IMR-90 (cell line): ENCODE results near the gene VMAC. TPM values are rescaled to one million over a fixed set of nuclear protein-coding genes. Genes with fewer than 3 reads are reported as not detected.

ENCODE experiments used
- ATAC-seq: fragments of 200-7000 bp; cut with Tn5 transposase; 2 replicates; pipeline ENCODE4 v1.9.1; 2020; ENCODE audit warnings: low read depth, mild to moderate bottlenecking, moderate library complexity
- BruUV-seq: library from RNA; stranded (reverse); fragments of 400-500 nt; replicated peaks from 2 replicates; lab custom pipeline; 2021; lab: Mats Ljungman, UMichigan
- CTCF ChIA-PET: fragments of 300-600 bp; formaldehyde crosslinking; extraction: SDS; loops from one replicate; lab custom pipeline; 2021; ENCODE audit warnings: antibody characterized with exemption; lab: Yijun Ruan, JAX
- POLR2A ChIA-PET: fragments of 300-600 bp; sonication (Branson Sonifier 250); formaldehyde crosslinking; loops from one replicate; lab custom pipeline; 2022; ENCODE audit warnings: antibody characterized with exemption; ENCODE audit not compliant: unreplicated experiment; lab: Charles Lee
- DNase-seq: peaks from one replicate; pipeline ENCODE4 v3.0.0; 2013
- H2AFZ ChIP-seq: replicated peaks from 2 replicates; pipeline ENCODE3; 2013; ENCODE audit warnings: low read length, mild to moderate bottlenecking; ENCODE audit not compliant: poor library complexity
- H2AK5ac ChIP-seq: 2 replicates; pipeline ENCODE4 v1.6.1; 2013; ENCODE audit warnings: low read depth, low read length, inconsistent platforms
- H2AK9ac ChIP-seq: replicated peaks from 2 replicates; pipeline ENCODE3; 2013; ENCODE audit warnings: mild to moderate bottlenecking, low read depth, low read length, moderate library complexity; ENCODE audit not compliant: poor library complexity
- H2BK120ac ChIP-seq: 2 replicates; pipeline ENCODE4 v1.6.1; 2013; ENCODE audit warnings: low read depth, low read length, inconsistent platforms
- H2BK15ac ChIP-seq: 3 replicates; pipeline ENCODE4 v1.6.1; 2013; ENCODE audit warnings: low read depth, low read length, inconsistent platforms
- H2BK20ac ChIP-seq: 2 replicates; pipeline ENCODE4 v1.6.1; 2013; ENCODE audit warnings: low read depth, mild to moderate bottlenecking, inconsistent platforms, low read length, moderate library complexity
- H2BK5ac ChIP-seq: 2 replicates; pipeline ENCODE4 v1.6.1; 2013; ENCODE audit warnings: mild to moderate bottlenecking, low read depth, low read length, inconsistent platforms; ENCODE audit not compliant: poor library complexity, severe bottlenecking
- H3K14ac ChIP-seq: replicated peaks from 2 replicates; pipeline ENCODE4 v1.6.1; 2013; ENCODE audit warnings: low read depth, low read length, inconsistent platforms
- H3K18ac ChIP-seq: 2 replicates; pipeline ENCODE4 v1.6.1; 2013; ENCODE audit warnings: low read depth, low read length, control low read depth
- H3K23ac ChIP-seq: 2 replicates; pipeline ENCODE4 v1.6.1; 2013; ENCODE audit warnings: low read depth, low read length, inconsistent platforms
- H3K27ac ChIP-seq: 2 replicates; pipeline ENCODE4 v1.5.1; 2013; ENCODE audit warnings: mild to moderate bottlenecking, control low read depth, low read length; ENCODE audit not compliant: insufficient read depth
- H3K27me3 ChIP-seq: 2 replicates; pipeline ENCODE4 v1.6.1; 2013; ENCODE audit warnings: low read length; ENCODE audit not compliant: control insufficient read depth, insufficient read depth
- H3K36me3 ChIP-seq: 2 replicates; pipeline ENCODE4 v1.6.1; 2013; ENCODE audit warnings: low read length, mixed read lengths; ENCODE audit not compliant: control insufficient read depth, insufficient read depth
- H3K4ac ChIP-seq: 2 replicates; pipeline ENCODE4 v1.6.1; 2013; ENCODE audit warnings: low read depth, low read length, inconsistent platforms
- H3K4me1 ChIP-seq: 2 replicates; pipeline ENCODE4 v1.6.1; 2013; ENCODE audit warnings: low read length, mixed read lengths; ENCODE audit not compliant: control insufficient read depth, insufficient read depth
- H3K4me2 ChIP-seq: 2 replicates; pipeline ENCODE4 v1.6.1; 2013; ENCODE audit warnings: low read depth, mild to moderate bottlenecking, control low read depth, low read length, moderate library complexity
- H3K4me3 ChIP-seq: 2 replicates; pipeline ENCODE4 v1.5.1; 2013; ENCODE audit warnings: low read depth, mild to moderate bottlenecking, control low read depth, low read length, moderate library complexity; ENCODE audit not compliant: insufficient read depth
- H3K56ac ChIP-seq: 2 replicates; pipeline ENCODE4 v1.6.1; 2013; ENCODE audit warnings: low read length, inconsistent platforms; ENCODE audit not compliant: insufficient read depth; ENCODE audit errors: extremely low read depth
- H3K79me1 ChIP-seq, 2 experiments: 2 replicates each; pipeline ENCODE4 v1.6.1; 2013; ENCODE audit warnings: low read length in 2 of 2, inconsistent platforms in 1 of 2, low read depth in 1 of 2
- H3K9ac ChIP-seq: 2 replicates; pipeline ENCODE4 v1.6.1; 2013; ENCODE audit warnings: low read depth, low read length, control low read depth
- H3K9me1 ChIP-seq: 2 replicates; pipeline ENCODE4 v1.6.1; 2013; ENCODE audit warnings: low read length, inconsistent platforms; ENCODE audit not compliant: insufficient read depth
- H3K9me3 ChIP-seq: 2 replicates; pipeline ENCODE4 v1.6.1; 2013; ENCODE audit warnings: low read length; ENCODE audit not compliant: control insufficient read depth, insufficient read depth
- H4K20me1 ChIP-seq: 2 replicates; pipeline ENCODE4 v1.6.1; 2013; ENCODE audit warnings: low read length, inconsistent platforms; ENCODE audit not compliant: insufficient read depth
- H4K5ac ChIP-seq: 2 replicates; pipeline ENCODE4 v1.6.1; 2013; ENCODE audit warnings: mild to moderate bottlenecking, low read depth, low read length, control low read depth
- H4K8ac ChIP-seq, 2 experiments: 2 replicates each; pipeline ENCODE4 v1.6.1; 2013; ENCODE audit warnings: low read depth in 2 of 2, low read length in 2 of 2, control low read depth in 1 of 2, inconsistent platforms in 1 of 2
- H4K91ac ChIP-seq: 2 replicates; pipeline ENCODE4 v1.6.1; 2013; ENCODE audit warnings: low read depth, low read length, inconsistent platforms; ENCODE audit not compliant: insufficient read depth
- BHLHE40 ChIP-seq: fragments of 150-350 bp; IDR thresholded peaks from 2 replicates; pipeline ENCODE4 v1.6.1; 2016; ENCODE audit warnings: mild to moderate bottlenecking, low read depth, low read length
- CEBPB ChIP-seq: IDR thresholded peaks from 2 replicates; pipeline ENCODE4 v1.6.1; 2012; ENCODE audit warnings: low read depth, low read length, improper control_type of control experiment
- CHD1 ChIP-seq: IDR thresholded peaks from 2 replicates; pipeline ENCODE4 v1.6.1; 2012; ENCODE audit warnings: low read depth, low read length, improper control_type of control experiment
- CTCF ChIP-seq: conservative IDR thresholded peaks from 2 replicates; pipeline ENCODE4 v1.5.1; 2012; ENCODE audit warnings: mild to moderate bottlenecking, low read depth, low read length, improper control_type of control experiment
- FOS ChIP-seq: fragments of 150-350 bp; IDR thresholded peaks from 2 replicates; pipeline ENCODE4 v1.6.1; 2016; ENCODE audit warnings: low read depth, low read length
- MAFK ChIP-seq: IDR thresholded peaks from 2 replicates; pipeline ENCODE4 v1.6.1; 2012; ENCODE audit warnings: low read depth, low read length, improper control_type of control experiment
- MAZ ChIP-seq: IDR thresholded peaks from 2 replicates; pipeline ENCODE4 v1.6.1; 2012; ENCODE audit warnings: low read depth, mild to moderate bottlenecking, low read length, improper control_type of control experiment, moderate library complexity, borderline replicate concordance
- MXI1 ChIP-seq: IDR thresholded peaks from 2 replicates; pipeline ENCODE4 v1.6.1; 2012; ENCODE audit warnings: low read depth, mild to moderate bottlenecking, low read length, moderate library complexity, borderline replicate concordance
- NFE2L2 ChIP-seq: fragments of 150-350 bp; IDR thresholded peaks from 2 replicates; pipeline ENCODE4 v1.6.1; 2016; ENCODE audit warnings: low read depth, mild to moderate bottlenecking, low read length
- POLR2A ChIP-seq: IDR thresholded peaks from 2 replicates; pipeline ENCODE4 v1.6.1; 2012; ENCODE audit warnings: mild to moderate bottlenecking, low read depth, low read length
- RAD21 ChIP-seq: IDR thresholded peaks from 2 replicates; pipeline ENCODE4 v1.6.1; 2012; ENCODE audit warnings: low read length, improper control_type of control experiment
- RCOR1 ChIP-seq: IDR thresholded peaks from 2 replicates; pipeline ENCODE4 v1.6.1; 2012; ENCODE audit warnings: mild to moderate bottlenecking, low read length, improper control_type of control experiment; ENCODE audit not compliant: insufficient replicate concordance
- RFX5 ChIP-seq: IDR thresholded peaks from 2 replicates; pipeline ENCODE4 v1.8.0; 2012; ENCODE audit warnings: low read depth, mild to moderate bottlenecking, low read length, moderate library complexity
- SMC3 ChIP-seq: fragments of 150-350 bp; IDR thresholded peaks from 2 replicates; pipeline ENCODE4 v1.6.1; 2016; ENCODE audit warnings: low read depth, mild to moderate bottlenecking, antibody characterized with exemption, low read length, moderate library complexity
- whole genome bisulfite sequencing, 2 experiments: methylation state at CpG; one replicate each; pipeline versions ENCODE4 v1.1.5 to v1.1.7; 2013; ENCODE audit warnings: missing lambda C conversion rate in 2 of 2; ENCODE audit not compliant: insufficient read length in 1 of 2; ENCODE audit errors: extremely low coverage in 2 of 2; 5-methylcytosine and 5-hydroxymethylcytosine counted together
- dilution Hi-C: fragments of 300-500 bp; cut with HindIII; formaldehyde crosslinking; loops from one replicate; pipeline ENCODE4 v1.14.3; 2018; ENCODE audit warnings: low sequenced_read_pairs; ENCODE audit not compliant: unreplicated experiment
- in situ Hi-C: fragments of 300-500 bp; cut with MboI; formaldehyde crosslinking; loops from 3 replicates; pipeline ENCODE4 v1.14.3; 2019; ENCODE audit warnings: low sequenced_read_pairs, inconsistent platforms, mixed read lengths
- intact Hi-C: fragments of 100-400 bp; cut with micrococcal nuclease; formaldehyde crosslinking; loops from 2 replicates; pipeline ENCODE4 v1.10.0; 2022
- polyA plus RNA-seq, 3 experiments: library from polyadenylated mRNA; depleted of rRNA; stranded (reverse); fragments of >200 nt; gene quantifications; 2 replicates each; pipeline ENCODE4 v1.2.3, GENCODE V29; 2012; ENCODE audit warnings: low replicate concordance in 1 of 3
- total RNA-seq: library from RNA; depleted of rRNA; stranded (reverse); fragments of >200 nt; gene quantifications from 2 replicates; pipeline ENCODE4 v1.2.3, GENCODE V29; 2012
- TF ChIP-seq, protein P1 (sequence below): fragments of 150-350 bp; IDR thresholded peaks from 2 replicates; pipeline ENCODE4 v1.6.1; 2016; ENCODE audit warnings: low read depth, mild to moderate bottlenecking, low read length, moderate library complexity, borderline replicate concordance
- TF ChIP-seq, protein P2 (sequence below): fragments of 150-350 bp; IDR thresholded peaks from 2 replicates; pipeline ENCODE4 v1.6.1; 2017; ENCODE audit warnings: mild to moderate bottlenecking, antibody characterized with exemption, low read length, low read depth

VMAC gene
- total and polyA plus RNA-seq, 2 of the 4 experiments (the other 2 are of a cell fraction), result 1.4 to 3.1 TPM

- no peaks in the 10 kb centered on the region for H3K36me3 ChIP-seq
- H4K8ac ChIP-seq, result no peak overlapping the region
- H3K18ac ChIP-seq, result no peak overlapping the region
- no peaks in the 10 kb centered on the region; the same call in 1 of the 2 replicates for H3K4me1 ChIP-seq
- H2BK15ac ChIP-seq, result no peak overlapping the region
- no peak overlapping the region for H4K5ac ChIP-seq
- BruUV-seq, result no TSS peak
- H3K4ac ChIP-seq, result no peak overlapping the region
- intact Hi-C loops (no loop called here), in situ Hi-C loops (no loop called here), dilution Hi-C loops (no loop called here)
- ATAC-seq, result no peak
- no peak overlapping the region for H2BK5ac ChIP-seq
- no peak overlapping the region for H2AK9ac ChIP-seq
- no peaks in the 10 kb centered on the region for H3K79me1 ChIP-seq
- DNase-seq, result no peak
- no peak overlapping the region for H3K4me2 ChIP-seq
- peaks cover 18% of the 10 kb centered on the region; the same call in 1 of the 2 replicates for H3K27me3 ChIP-seq
- 67% methylated on average over 3 of the region's 9 CpGs; no CpG with 5 or more reads in 1 of the 2 experiments for WGBS, 2 experiments
- POLR2A ChIA-PET, result no interaction called here
- no peaks in the 10 kb centered on the region for H3K9me1 ChIP-seq
- no peak overlapping the region for H2AFZ ChIP-seq
- no peak overlapping the region for H3K23ac ChIP-seq
- no peak overlapping the region for H2BK20ac ChIP-seq
- TF ChIP-seq FOS (no peak), POLR2A (no peak), SMC3 (no peak), CEBPB (no peak), BHLHE40 (no peak), MAZ (no peak), CTCF (no peak), NFE2L2 (no peak), RFX5 (no peak), CHD1 (no peak), RCOR1 (no peak), RAD21 (no peak), MAFK (no peak), MXI1 (no peak)
- TF ChIP-seq, protein P1, sequence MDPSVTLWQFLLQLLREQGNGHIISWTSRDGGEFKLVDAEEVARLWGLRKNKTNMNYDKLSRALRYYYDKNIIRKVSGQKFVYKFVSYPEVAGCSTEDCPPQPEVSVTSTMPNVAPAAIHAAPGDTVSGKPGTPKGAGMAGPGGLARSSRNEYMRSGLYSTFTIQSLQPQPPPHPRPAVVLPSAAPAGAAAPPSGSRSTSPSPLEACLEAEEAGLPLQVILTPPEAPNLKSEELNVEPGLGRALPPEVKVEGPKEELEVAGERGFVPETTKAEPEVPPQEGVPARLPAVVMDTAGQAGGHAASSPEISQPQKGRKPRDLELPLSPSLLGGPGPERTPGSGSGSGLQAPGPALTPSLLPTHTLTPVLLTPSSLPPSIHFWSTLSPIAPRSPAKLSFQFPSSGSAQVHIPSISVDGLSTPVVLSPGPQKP, result no peak
- TF ChIP-seq, protein P2, sequence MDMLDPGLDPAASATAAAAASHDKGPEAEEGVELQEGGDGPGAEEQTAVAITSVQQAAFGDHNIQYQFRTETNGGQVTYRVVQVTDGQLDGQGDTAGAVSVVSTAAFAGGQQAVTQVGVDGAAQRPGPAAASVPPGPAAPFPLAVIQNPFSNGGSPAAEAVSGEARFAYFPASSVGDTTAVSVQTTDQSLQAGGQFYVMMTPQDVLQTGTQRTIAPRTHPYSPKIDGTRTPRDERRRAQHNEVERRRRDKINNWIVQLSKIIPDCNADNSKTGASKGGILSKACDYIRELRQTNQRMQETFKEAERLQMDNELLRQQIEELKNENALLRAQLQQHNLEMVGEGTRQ, result no peak
- H4K20me1 ChIP-seq, result no peaks in the 10 kb centered on the region
- H3K14ac ChIP-seq, result no peak overlapping the region
- no peak overlapping the region for H4K91ac ChIP-seq
- no peak overlapping the region for H2BK120ac ChIP-seq
- no peak overlapping the region for H3K56ac ChIP-seq
- CTCF ChIA-PET, result no interaction called here
- H3K9ac ChIP-seq, result no peak overlapping the region
- no peaks in the 10 kb centered on the region for H3K9me3 ChIP-seq
- H3K27ac ChIP-seq, result no peak overlapping the region
- H2AK5ac ChIP-seq, result no peak overlapping the region
- H3K4me3 ChIP-seq, result no peak overlapping the region
Observed at GRCh38 chr19:5864013-5864720, 40.5 kb upstream of the VMAC start.
